GM19455 (cell line): ENCODE data around the gene GSN.
A peak's percentile ranks its signal among the peaks of the same experiment; 100 is the strongest.

ENCODE experiments used
- ATAC-seq: cut with Tn5 transposase; IDR thresholded peaks from one replicate; pipeline ENCODE4 v1.9.1; 2021; ENCODE audit not compliant: unreplicated experiment

Gene GSN

DNA sequence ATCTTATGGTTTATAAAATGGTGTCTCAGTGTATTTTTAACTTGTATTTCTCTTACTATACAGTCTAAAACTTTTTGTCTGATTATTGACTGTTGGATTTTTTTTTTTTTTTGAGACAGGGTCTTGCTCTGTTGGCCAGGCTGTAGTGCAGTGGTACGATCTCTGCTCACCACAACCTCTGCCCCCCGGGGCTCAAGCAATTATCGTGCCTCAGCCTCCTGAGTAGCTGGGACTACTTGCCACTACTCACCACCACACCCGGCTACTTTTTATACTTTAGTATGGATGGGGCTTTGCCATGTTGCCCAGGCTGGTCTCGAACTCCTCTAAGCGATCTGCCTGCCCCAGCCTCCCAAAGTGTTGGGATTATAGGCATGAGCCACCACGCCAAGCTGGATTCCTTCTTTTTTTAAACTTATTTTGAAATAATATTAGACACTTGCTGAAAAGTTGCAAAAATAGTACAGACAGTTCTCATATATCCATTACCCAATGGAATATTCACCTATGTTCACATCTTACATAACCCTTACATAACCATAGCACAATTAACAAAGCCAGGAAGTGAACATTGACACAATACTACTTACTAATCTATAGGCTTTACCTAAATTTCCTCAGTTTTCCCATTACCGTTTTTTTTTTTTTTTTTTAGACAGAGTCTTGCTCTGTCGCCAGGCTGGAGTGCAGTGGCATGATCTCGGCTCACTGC is 54.9 kb downstream of the GSN start:
- no peak for ATAC-seq

DNA sequence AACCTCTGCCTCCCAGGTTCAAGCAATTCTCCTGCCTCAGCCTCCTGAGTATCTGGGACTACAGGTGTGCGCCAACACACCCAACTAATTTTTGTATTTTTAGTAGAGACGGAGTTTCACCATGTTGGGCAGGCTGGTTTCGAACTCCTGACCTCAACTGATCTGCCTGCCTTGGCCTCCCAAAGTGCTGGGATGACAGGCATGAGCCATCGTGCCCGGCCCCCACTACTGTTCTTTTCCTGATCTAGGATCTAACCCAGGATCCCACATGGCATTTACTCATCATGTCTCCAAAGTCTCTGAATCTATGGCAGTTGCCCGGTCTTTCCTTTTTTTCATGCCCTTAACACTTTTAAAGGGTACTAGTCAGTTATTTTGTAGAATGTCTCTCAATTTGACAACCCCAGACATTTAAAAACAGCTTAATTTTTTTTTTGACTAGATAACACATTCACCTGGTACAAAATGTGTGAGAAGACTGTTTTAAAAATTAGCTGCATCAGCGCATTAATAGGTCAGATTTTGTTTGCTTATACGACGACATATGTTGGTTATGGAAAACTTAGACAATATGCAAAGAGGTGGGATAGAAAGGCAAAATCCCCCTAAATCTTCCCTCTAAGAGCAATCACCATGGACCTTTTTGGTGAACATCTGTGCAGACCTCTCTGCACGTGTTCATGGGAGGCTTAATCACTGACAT is 55.6 kb downstream of the GSN start:
- ATAC-seq, result no peak

DNA sequence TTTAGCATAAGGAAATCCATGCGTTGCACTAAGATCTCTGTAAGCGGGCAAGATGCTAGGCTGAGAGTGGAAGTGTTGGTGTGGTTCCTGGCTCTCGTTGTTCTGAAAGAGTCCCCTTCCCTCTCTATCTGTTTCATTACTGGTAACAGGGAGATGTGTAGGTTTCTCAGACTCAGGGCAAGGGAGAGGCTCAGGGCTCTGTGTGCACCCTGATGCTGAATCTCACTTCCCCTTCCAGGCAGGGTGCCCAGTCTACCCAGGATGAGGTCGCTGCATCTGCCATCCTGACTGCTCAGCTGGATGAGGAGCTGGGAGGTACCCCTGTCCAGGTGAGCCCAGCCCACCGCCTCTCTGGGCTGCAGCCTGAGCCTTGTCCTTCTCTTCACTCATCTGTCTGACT is 56.4 kb downstream of the GSN start:
- no peak for ATAC-seq

DNA sequence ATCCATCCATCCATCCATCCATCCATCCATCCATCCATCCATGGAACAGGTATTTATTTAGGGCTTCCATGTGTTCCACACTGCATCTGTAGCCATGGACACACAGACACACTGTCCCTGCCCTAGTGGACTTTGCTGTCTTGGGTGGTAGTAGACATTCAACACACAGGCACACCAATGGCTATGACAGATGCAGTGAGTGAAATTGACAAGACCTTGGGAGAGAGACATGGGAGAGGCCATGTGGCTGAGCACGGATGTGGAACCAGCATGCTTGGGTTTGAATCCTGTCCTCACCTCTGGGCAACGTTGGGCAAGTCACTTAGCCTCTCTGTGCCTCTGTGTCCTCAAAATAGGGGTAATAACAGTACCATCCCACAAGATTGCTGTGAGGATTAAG is 56.8 kb downstream of the GSN start:
- no peak for ATAC-seq

DNA sequence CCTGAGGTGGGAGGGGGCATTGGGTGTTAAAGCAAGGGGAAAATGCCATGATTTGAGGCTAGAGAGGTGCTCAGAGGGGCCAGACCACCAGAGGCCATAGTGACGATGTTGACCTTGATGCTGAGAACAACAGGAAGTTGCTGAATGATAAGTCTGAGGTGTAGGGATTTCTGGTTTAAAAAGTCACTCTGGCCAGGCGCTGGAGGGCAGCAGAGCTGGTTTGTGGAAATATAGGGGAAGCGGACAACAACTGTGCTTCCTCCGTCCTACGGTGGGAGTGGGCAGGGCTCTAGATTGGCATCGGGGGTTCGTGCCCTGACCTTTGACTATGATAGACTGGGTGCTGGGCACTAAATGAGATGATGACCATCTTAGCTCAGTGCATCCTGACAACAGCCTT is 57.4 kb downstream of the GSN start:
- no peak for ATAC-seq

DNA sequence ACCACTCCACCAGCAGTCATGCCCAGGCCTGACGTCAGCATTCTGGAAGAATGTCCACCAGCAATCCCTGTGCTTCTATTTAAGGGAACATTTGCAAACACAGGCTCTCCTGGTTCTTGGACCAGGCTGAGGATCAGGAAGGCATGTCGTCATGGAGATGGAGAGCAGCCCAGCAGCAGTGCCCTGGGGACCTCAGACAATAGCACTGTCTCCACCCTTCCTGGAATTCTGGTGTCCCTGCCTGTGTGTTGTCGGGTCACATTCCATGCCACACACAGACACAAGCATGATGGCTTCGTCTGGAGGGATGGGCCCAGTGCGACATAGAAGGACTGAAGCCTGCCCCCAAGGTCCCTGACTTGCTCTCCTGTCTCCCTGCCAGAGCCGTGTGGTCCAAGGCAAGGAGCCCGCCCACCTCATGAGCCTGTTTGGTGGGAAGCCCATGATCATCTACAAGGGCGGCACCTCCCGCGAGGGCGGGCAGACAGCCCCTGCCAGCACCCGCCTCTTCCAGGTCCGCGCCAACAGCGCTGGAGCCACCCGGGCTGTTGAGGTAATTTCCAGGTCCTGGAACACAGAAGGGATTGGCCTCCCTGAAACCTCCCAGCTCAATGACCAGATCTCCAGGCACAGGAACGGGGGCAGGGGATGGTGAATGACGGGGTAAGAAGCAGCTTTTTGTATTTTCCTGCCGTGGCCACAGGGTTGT is 58.3 kb downstream of the GSN start:
- ATAC-seq, result no peak

DNA sequence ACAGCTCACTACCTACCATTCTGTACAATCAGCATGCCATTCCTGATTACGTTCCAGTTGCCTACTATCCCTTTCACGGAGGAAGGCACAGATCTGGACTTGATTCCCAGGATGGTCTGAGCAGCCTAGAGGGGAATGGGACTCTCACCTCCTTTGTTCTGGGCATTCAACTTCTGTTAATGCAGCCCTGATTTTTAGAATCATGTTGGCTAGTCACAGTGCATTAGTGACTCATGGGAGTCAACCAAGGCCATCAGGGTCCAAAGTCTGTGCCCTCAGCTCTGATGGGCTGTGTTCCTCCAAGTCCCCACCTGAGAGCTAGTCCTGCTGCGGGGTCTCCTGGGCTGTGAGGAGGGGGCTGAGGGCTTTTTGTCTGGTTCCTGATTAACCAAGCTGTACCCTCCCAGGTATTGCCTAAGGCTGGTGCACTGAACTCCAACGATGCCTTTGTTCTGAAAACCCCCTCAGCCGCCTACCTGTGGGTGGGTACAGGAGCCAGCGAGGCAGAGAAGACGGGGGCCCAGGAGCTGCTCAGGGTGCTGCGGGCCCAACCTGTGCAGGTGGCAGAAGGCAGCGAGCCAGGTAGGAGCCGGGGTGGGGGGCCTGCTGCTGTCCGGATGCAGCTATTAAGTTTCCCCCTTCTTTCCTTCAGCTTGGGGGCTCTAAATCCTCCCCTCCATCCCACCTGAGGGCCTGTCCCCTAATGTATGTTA is 59.1 kb downstream of the GSN start:
- ATAC-seq, result no peak

DNA sequence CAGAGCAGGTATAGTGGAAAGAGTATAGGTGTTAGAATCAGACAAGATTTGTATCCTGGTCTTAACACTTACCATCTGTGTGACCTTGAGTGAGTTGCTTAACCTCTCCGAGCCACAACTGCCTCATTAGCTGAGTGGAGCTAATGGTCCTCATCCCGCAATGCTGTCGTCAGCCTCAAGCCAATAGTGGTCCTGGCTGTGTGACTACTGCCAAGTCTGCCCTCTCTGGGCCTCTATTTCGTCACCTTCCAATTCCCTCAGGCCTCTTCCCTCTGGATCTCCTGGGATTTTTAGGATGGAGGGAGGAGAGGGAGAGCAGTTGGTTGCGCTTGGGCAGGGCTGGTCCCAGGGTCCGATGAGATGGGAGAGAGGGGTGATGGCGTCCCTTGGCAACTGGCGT is 60.5 kb downstream of the GSN start:
- no peak for ATAC-seq

DNA sequence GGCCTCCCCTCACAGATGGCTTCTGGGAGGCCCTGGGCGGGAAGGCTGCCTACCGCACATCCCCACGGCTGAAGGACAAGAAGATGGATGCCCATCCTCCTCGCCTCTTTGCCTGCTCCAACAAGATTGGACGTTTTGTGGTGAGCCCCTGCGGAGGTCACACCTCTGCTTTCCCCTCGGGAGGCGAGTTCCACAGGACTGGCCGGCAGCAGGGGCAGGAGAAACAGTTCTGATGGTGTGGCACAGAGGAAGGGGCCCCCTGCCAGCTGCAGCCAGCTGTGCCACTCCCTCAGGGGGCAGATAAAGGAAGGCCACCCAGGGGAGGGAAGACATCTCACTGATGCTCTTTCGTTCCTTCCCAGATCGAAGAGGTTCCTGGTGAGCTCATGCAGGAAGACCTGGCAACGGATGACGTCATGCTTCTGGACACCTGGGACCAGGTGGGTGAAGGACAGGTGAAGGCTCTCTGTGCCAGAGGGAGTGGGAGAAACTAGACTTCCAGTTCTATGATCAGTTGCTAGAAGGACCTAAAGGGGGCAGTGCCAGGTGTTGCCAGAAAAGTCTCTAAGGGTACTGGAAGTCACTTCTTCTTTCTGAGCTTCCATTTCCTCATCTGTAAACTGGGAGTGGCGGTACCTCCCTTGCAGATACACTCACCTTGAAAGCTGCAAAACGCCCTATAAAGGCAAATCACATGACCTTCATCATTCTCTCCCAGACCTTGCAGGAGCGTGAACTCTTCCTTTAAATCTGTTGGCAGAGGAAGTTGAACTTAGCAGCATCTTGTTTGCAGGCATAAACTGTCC is 61.1 kb downstream of the GSN start:
- no peak for ATAC-seq

DNA sequence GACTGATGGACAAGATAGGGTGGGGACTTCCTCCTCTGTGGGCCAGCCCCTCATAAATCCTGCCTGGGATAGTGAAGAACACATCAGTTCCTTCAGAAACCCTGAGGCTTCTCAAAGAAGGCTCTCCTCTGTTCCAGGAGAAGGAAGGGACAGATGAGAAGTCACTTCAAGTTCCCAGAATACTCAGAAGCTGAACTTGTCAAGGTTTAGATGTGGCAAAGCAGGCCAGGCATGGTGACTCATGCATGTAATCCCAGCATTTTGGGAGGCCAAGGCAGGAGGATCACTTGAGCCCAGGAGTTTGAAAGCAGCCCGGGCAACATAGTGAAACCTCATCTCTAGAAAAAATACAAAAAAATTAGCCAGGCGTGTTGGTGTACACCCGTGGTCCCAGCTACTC is 63.6 kb downstream of the GSN start:
- no peak for ATAC-seq

DNA sequence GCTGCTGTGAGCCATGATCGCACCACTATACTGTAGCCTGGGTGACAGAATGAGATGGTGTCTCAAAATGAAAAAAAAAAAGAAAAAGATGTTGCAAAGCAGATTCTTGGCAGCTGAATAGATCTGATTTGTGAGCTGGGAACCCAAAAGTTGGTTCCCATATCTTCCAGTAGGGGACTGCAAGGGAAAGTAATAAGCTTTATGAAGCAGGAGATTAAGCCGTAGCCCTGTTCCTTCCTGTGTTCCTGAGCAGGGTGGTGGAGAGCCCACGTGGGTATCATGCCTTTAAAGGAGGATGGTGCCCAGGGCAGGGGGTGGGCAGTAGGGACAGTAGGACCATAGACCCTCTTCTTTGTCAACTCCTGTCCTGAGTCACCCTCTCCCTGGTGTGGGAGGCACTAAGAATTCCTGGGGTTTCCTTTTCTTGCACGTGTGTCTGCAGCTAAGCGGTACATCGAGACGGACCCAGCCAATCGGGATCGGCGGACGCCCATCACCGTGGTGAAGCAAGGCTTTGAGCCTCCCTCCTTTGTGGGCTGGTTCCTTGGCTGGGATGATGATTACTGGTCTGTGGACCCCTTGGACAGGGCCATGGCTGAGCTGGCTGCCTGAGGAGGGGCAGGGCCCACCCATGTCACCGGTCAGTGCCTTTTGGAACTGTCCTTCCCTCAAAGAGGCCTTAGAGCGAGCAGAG is 64.2 kb downstream of the GSN start:
- ATAC-seq, result no peak

DNA sequence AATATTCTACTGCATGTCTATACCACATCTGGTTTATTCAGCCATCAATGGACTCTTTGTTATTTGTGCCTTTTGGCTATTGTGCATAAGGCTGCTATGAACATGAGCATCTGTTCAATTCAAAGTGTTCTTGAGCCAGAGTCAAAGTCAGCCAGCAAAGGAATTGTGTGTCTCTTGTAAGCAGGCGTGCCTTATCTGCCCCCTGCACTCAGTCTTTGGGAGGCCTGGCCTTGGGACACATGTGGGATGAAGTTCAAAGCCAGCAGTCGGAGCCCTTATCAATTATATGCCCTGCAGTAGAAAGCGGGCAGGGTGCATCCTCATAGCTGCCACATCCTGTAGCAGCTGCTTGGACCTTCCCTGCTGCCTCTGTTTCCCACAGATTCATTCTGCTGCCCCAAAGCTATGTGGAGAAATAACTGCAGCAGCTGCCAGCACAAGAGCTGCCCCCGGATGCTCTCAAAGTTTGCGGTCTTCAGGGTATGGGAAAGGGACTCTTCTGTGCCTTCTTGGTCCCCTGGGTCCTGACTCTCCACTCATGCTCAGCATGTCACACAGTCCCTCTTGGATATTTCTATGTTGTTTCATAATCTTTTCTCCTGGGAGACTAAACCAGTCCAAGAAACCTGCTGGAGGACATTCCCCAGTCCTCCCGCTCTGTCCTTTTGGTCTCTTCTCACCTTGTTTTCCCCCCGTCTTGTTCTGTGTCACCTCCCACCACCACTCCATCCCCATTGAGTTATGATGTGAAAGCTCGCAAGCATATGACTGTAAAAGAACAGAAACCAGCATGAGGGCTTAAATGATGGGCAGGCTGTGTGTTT is 66.2 kb downstream of the GSN start:
- ATAC-seq, result no peak

DNA sequence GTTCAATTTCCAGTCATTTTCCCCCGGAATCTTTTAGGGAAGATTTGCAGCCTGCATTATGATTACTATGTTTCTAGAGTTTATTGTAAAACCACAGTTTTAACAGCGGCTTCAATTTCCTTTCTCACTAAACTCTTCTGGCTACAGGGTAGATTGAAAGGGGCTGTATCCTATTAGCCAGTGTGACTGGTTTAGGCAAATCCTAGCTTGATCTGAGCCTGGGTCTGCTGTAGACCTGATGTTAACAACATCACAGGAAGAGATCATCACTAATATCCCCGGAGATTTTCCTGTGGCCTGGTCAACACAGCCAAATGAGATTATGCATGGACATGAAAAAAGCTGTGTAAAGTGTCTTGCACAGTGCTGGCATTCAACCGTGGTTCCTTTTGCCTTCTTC is 68.7 kb downstream of the GSN start:
- ATAC-seq, result no peak

DNA sequence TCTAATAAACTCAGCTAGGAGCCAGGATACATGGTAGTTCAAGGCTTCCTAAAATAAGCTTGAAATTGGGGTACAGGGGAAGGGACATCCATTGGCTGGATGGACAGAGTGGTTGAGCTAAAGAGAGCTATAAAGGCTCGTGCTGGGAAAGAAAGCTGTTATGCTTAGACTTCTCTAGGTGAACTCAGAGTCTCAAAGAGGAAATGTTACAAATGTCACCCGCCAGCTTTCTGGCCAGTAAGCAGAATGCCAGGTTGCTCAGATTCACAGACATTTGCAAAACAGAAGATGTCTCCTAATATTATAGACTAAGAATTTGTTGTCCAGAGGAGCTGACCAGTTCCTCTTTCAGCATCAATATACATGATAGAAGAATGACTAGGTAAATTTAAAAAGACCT is 71.5 kb downstream of the GSN start:
- no peak for ATAC-seq

DNA sequence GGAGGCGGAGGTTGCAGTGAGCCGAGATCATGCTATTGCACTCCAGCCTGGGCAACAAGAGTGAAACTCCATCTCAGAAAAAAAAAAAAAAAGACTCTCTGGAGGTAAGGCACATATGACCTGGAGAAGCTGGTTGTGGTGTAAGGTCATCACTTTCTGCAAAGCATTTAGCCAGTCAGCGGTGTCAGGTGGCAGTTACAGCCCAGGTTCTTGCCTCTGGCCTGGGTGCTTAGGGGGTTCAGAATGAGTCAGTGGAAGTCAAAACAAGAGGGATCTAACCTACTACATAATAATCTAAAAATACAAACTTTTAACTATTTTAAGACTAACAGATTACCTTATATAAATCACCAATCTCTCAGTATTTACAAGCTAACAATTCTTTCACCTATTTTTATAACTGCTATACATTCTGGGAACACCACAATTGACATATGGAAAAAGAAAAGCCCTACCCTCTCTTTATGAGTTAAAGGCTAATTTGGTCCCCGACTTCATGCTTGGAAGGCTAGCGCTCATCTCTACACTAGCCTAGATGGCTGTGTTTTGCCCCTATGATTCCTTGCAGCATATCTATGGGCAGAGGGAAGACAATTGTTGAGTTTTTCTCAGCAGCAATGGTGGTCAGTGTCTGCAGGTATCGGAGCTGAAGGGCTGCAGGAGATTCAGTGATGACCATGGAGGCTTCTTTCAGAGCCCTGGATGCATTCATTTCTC is 72.9 kb downstream of the GSN start:
- ATAC-seq, result peak; percentile 66

DNA sequence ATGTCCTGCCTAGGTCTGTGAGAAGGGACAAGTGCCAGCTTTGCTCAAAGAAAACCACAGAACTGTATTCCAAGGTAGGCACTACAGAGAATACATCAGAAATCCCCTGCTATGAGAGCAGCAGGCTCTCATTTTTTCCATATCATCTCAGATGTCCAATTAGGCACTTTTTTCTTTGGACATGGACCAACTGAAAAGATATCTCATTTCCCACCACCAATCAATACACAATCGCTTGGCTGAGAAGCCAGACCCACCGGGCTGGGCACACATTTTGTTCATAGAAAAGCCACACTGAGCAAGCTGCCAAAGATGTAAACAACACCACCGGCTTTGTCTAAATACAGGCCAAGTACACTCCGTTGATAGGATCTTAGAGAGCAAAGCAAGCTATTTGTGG is 76.2 kb downstream of the GSN start:
- ATAC-seq, result no peak

DNA sequence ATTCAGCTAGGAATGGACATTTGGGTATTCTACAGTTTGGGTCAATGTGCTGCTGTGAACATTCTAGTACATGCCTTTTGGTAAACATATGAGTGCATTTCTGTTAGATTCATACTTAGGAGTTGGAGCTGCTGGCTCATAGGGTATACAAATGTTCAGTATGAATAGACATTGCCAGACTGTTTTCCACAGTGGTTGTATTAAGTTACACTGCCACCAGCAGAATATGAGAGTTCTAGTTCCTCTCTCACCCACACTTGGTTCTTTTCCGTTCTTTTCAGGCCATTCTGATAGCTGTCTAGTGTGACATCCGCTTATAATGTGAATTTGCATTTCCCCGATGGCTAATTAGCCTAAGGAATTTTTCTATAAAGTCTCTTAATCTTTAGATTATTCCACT is 77.1 kb downstream of the GSN start:
- no peak for ATAC-seq

DNA sequence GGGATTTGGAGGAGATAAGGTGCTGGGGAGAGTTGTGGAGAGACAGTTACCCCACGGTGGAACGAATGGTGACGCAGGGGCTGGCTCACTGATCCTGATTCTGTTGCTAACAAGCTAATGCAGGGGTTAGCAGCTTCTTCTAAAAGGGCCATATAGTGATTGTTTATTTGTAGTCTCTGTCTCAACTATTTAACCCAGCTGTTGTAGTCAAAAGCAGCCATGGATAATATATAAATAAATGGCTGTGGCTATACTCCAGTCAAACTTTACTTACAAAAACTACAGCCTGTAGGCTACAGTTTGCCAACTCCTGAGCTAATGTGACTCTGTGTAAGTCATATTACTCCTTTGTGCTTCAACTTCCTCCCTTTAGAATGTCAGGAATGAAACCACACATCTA is 80.3 kb downstream of the GSN start:
- ATAC-seq, result no peak

DNA sequence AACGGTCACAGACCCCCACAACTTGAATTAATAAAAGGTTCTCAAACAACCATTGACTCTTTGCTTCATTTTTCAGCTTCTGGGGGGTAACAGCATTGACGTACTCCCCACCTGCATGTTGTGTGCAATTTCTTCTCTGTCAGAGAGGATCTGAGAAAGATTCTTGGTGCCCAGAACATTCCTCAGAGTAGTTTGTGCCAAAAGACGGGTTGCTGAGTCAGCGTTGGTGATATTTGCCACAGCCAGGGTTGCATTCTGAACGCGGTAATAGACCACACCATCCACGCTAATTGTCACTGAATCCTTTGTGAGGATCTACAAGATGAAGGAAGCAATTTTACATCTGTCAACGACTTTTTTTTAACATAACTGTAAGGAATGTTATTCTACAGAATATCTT is 81.0 kb downstream of the GSN start:
- ATAC-seq, result no peak
